Lower lobe of right lung (tissue), 2 donors: Measurements from ENCODE around the gene ACTG1. TPM values are rescaled to one million over a fixed set of nuclear protein-coding genes. Genes with fewer than 3 reads are reported as not detected.

ENCODE experiments used
- ATAC-seq, 2 donors: fragments of 200-7000 bp; cut with Tn5 transposase; one replicate each; pipeline ENCODE4 v1.9.1; 2020 to 2022; ENCODE audit warnings: mild to moderate bottlenecking in 2 of 2, moderate library complexity in 2 of 2
- DNase-seq: peaks from one replicate; pipeline ENCODE4 v3.0.0-alpha.2; 2020
- H3K27ac ChIP-seq: fragments of 200-600 bp; one replicate; pipeline ENCODE4 v1.8.0; 2022
- H3K27me3 ChIP-seq: fragments of 200-600 bp; one replicate; pipeline ENCODE4 v1.8.0; 2022; ENCODE audit warnings: low read depth
- H3K36me3 ChIP-seq: fragments of 200-600 bp; one replicate; pipeline ENCODE4 v1.8.0; 2022; ENCODE audit warnings: mild to moderate bottlenecking
- H3K4me1 ChIP-seq: fragments of 200-600 bp; one replicate; pipeline ENCODE4 v1.8.0; 2022
- H3K4me3 ChIP-seq: fragments of 200-600 bp; one replicate; pipeline ENCODE4 v1.8.0; 2022; ENCODE audit warnings: mild to moderate bottlenecking
- H3K9me3 ChIP-seq: fragments of 200-600 bp; one replicate; pipeline ENCODE4 v1.8.0; 2022
- intact Hi-C: fragments of 100-400 bp; cut with DNase I; formaldehyde crosslinking; loops from one replicate; pipeline ENCODE4 v1.11.0; 2022
- total RNA-seq: library from RNA; stranded (reverse); fragmentation: NEBNext Ultra II Directional; extraction: Animal tissue kit (Norgen Biotek cat#: 25700); gene quantifications from one replicate; pipeline ENCODE4 v1.2.1, GENCODE V29; 2021
- TF ChIP-seq, protein P1 (sequence below): fragments of 200-600 bp; IDR thresholded peaks from one replicate; pipeline ENCODE4 v1.8.0; 2022; ENCODE audit warnings: antibody characterized with exemption, mild to moderate bottlenecking
- donor health status: DM: no; HTN: yes; CAD: no; lungs with severe emphysema.

ACTG1 gene
- total RNA-seq, 1 donor from 2014 or later: 1,821 TPM

DNA sequence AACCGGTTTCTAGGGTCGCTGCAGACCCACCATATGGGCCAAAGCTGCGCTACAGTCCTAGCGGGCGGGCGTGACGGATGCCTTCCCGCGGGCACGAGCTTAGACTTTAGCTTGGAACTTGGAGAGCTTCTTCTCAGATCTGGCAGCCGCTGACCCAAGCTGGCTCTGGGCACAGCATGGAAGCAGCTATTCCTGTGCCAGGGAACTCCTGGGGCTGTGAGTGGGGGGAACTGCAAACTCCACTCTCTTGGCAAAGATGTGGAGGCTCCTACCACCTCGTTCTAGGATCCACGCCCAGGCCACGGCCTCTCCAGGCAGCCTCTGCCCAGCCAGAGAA is 30.7 kb upstream of the ACTG1 start:
- intact Hi-C loops: no loop called here
- Histone ChIP-seq H3K36me3 (peaks cover 85% of the 10 kb centered on the region), H3K4me1 (no peaks in the 10 kb centered on the region), H3K9me3 (no peaks in the 10 kb centered on the region), H3K27ac (no peak overlapping the region), H3K4me3 (no peak overlapping the region), H3K27me3 (no peaks in the 10 kb centered on the region)
- DNase-seq (no peak), ATAC-seq (no peak)
- TF ChIP-seq, protein P1, sequence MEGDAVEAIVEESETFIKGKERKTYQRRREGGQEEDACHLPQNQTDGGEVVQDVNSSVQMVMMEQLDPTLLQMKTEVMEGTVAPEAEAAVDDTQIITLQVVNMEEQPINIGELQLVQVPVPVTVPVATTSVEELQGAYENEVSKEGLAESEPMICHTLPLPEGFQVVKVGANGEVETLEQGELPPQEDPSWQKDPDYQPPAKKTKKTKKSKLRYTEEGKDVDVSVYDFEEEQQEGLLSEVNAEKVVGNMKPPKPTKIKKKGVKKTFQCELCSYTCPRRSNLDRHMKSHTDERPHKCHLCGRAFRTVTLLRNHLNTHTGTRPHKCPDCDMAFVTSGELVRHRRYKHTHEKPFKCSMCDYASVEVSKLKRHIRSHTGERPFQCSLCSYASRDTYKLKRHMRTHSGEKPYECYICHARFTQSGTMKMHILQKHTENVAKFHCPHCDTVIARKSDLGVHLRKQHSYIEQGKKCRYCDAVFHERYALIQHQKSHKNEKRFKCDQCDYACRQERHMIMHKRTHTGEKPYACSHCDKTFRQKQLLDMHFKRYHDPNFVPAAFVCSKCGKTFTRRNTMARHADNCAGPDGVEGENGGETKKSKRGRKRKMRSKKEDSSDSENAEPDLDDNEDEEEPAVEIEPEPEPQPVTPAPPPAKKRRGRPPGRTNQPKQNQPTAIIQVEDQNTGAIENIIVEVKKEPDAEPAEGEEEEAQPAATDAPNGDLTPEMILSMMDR: no peak

DNA sequence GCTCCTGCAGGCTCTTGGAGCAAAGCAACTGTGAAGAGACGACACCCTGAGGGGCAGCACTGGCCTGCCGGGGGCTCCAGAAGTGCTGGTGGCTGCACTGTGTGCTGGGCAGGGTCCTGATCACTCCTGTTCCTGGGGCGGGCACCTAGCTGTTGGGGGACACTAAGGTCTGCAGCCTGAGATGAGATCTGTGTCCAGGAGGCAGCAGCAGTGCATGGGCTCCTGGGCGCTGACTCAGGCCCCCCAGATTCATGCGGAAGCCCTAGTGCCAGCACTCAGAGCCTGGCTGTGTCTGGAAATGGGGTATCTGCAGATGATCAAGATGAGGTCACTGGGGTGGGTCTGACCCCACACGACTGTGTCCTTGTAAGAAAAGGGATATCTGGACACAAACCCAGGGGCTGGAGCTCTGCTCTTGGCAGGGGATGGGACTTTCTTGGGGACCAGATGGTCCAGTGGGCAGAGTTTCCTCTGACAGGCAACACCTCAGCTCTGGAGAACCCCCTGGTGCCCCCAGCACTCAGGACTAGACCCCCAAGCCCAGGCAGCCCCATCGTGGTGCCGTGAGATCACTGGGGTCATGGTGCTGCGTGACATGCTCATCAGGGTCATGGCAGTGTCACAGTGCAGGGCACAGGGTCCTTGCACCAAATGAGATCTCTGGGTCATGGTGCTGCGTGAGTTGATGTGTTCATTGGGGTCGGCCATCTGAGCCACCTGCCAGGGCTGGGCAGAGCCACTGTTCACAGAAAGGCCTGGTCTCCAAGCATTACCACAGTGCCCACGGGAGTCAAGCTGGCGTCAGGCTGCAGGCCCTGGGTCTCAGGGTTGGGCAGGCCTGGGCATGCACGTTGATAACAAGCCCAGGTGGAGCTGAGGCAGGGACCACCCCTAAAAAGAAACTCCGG is 30.1 kb upstream of the ACTG1 start:
- intact Hi-C loops: no loop called here
- no peaks in the 10 kb centered on the region for H3K9me3 ChIP-seq
- DNase-seq (no peak), ATAC-seq (no peak)
- no peak overlapping the region for H3K4me3 ChIP-seq
- peaks cover 79% of the 10 kb centered on the region for H3K36me3 ChIP-seq
- peaks cover 5% of the 10 kb centered on the region for H3K27me3 ChIP-seq
- TF ChIP-seq, protein P1: no peak
- H3K27ac ChIP-seq: no peak overlapping the region
- no peaks in the 10 kb centered on the region for H3K4me1 ChIP-seq

DNA sequence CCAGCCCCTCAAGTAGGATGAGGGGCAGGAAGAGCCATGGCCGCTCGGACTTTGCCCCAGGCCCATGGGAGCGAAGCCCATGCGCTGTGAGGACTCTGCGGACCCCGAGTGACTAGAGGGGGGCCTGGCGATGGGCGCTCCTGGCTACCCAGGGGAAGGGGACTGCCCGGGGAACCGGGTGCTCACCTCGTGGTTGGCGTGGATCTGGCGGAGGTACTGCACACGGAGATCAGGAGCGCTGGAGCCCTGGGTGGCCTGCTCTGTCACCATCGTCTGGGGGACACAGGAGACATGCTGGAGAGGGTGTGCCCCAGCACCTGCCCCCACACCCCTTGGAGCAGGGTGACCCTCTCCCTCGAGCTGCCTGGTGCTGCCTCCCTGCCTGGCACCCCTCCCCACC is 28.5 kb upstream of the ACTG1 start:
- no peak for DNase-seq
- ATAC-seq: no peak
- H3K27ac ChIP-seq: no peak overlapping the region
- H3K4me1 ChIP-seq: peaks cover 14% of the 10 kb centered on the region
- H3K9me3 ChIP-seq: no peaks in the 10 kb centered on the region
- peaks cover 63% of the 10 kb centered on the region for H3K36me3 ChIP-seq
- no peak overlapping the region for H3K4me3 ChIP-seq
- TF ChIP-seq, protein P1: no peak
- peaks cover 21% of the 10 kb centered on the region for H3K27me3 ChIP-seq
- intact Hi-C loops: no loop called here

DNA sequence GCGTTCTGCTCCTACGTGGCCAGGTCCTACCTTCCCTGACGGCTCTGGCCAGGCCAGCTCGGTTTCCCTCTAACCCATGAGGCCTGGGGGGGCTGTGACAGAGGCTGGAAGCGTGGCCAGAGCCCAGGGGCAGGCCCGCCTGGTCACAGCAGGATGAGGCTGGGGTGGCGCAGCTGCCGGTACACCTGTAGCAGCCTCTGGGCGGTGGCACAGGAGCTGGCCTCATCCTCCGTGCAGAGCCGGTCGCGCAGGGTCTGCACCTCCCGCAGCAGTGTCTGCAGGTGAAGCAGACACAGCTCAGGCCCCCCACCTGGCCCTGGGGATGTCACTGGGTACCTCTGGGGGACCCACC is 28.1 kb upstream of the ACTG1 start:
- H3K9me3 ChIP-seq: no peaks in the 10 kb centered on the region
- no peak overlapping the region for H3K27ac ChIP-seq
- ATAC-seq: no peak
- intact Hi-C loops: no loop called here
- peaks cover 16% of the 10 kb centered on the region for H3K4me1 ChIP-seq
- no peak overlapping the region for H3K4me3 ChIP-seq
- H3K36me3 ChIP-seq: peaks cover 59% of the 10 kb centered on the region
- TF ChIP-seq, protein P1: no peak
- peaks cover 24% of the 10 kb centered on the region for H3K27me3 ChIP-seq
- DNase-seq: no peak

DNA sequence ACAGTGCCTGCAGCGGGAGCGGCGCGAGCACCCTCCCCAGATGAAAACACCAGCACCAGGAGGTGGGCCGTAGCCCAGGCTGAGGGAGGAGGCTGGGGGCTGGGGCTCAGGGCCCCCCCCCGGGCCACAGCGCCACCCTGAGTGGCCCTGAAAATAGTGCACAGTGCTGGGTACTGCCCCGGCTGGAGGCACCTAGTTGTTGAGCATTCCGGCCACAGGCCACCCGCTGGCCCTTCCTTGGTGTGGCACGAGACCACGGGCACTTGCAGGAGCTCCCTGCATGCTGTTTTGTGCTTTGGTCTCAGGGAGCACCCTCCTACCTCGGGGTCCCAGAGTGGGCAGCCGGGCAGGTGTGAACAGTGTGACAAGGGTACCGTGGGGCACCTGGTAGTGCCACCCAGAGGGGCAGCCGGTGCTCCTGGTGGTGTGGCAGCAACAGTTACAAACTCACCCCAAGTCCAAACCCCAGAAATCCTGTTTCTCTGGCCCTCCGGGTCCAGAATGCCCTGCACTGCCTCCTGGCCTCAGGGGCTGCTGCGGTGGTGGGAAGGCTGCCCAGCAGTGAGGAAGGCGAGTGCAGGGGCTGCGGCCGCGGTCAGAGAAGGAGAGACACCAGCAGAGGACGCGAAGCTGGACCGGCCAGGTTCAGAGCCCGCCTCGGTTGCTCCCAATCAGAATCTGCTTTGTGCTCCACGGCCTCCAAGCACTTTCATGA is 27.5 kb upstream of the ACTG1 start:
- intact Hi-C loops: no loop called here
- Histone ChIP-seq H3K27me3 (peaks cover 24% of the 10 kb centered on the region), H3K9me3 (no peaks in the 10 kb centered on the region), H3K27ac (no peak overlapping the region), H3K36me3 (peaks cover 53% of the 10 kb centered on the region), H3K4me3 (no peak overlapping the region), H3K4me1 (peaks cover 16% of the 10 kb centered on the region)
- ATAC-seq (no peak), DNase-seq (no peak)
- TF ChIP-seq, protein P1: no peak
